Prostate gland (tissue), 2 donors: Measurements from ENCODE around the gene TWF2.
"Not testable (repeated sequence)": the region's sequence is repeated elsewhere in the genome, so short reads cannot be mapped to it uniquely, and the experiment has no call there.

Experiments
- CTCF ChIP-seq, 4 experiments: fragments of 200-600 bp in 2 of 4; fragments of 450-650 bp in 2 of 4; sonication (generic) in 2 of 4; IDR thresholded peaks; 1 replicate in 3 of 4; 2 replicates in 1 of 4; pipeline ENCODE4 v1.5.1; 2016 to 2019; ENCODE audit warnings: antibody characterized with exemption in 4 of 4, mild to moderate bottlenecking in 2 of 4, moderate library complexity in 2 of 4
- POLR2A ChIP-seq: fragments of 450-650 bp; IDR thresholded peaks from one replicate; pipeline ENCODE4 v1.6.1; 2016; ENCODE audit warnings: antibody characterized with exemption, mild to moderate bottlenecking
- POLR2AphosphoS5 ChIP-seq: sonication (generic); formaldehyde crosslinking; IDR thresholded peaks from one replicate; pipeline ENCODE4 v1.6.1; 2017; ENCODE audit warnings: antibody characterized with exemption

- not testable (repeated sequence) for TF ChIP-seq CTCF (IDR thresholded peaks at IDR 0.05); POLR2A; POLR2AphosphoS5
Observed at GRCh38 chr3:52274781-52275180, 35.8 kb upstream of the TWF2 start.
